H9 (cell line): Measurements from ENCODE around the gene ZC3H18. TPM values are rescaled to one million over a fixed set of nuclear protein-coding genes. Genes with fewer than 3 reads are reported as not detected.
A peak's percentile ranks its signal among the peaks of the same experiment; 100 is the strongest.

Experiments
- DNase-seq: peaks from one replicate; pipeline ENCODE4 v3.0.0-alpha.2; 2017
- H2AFZ ChIP-seq: one replicate; pipeline ENCODE4 v1.6.1; 2013; ENCODE audit warnings: mild to moderate bottlenecking, low read length, control low read depth, moderate library complexity
- H2AK5ac ChIP-seq: 2 replicates; pipeline ENCODE4 v1.6.1; 2013; ENCODE audit warnings: low read length, control low read depth, mixed read lengths; ENCODE audit not compliant: insufficient read length
- H2BK120ac ChIP-seq: one replicate; pipeline ENCODE4 v1.6.1; 2013; ENCODE audit warnings: low read depth, mild to moderate bottlenecking, low read length, control low read depth, inconsistent platforms; ENCODE audit not compliant: poor library complexity, severe bottlenecking
- H2BK12ac ChIP-seq: 2 replicates; pipeline ENCODE4 v1.6.1; 2013; ENCODE audit warnings: low read length, control low read depth, mixed read lengths, low read depth; ENCODE audit not compliant: insufficient read length
- H2BK15ac ChIP-seq: 2 replicates; pipeline ENCODE4 v1.6.1; 2013; ENCODE audit warnings: low read depth, low read length, control low read depth
- H2BK20ac ChIP-seq: one replicate; pipeline ENCODE4 v1.6.1; 2013; ENCODE audit warnings: low read depth, mild to moderate bottlenecking, low read length, control low read depth, inconsistent platforms; ENCODE audit not compliant: poor library complexity, severe bottlenecking
- H2BK5ac ChIP-seq: 2 replicates; pipeline ENCODE4 v1.6.1; 2013; ENCODE audit warnings: low read length, control low read depth, mixed read lengths; ENCODE audit not compliant: insufficient read length
- H3K14ac ChIP-seq: 2 replicates; pipeline ENCODE4 v1.6.1; 2013; ENCODE audit warnings: low read length, control low read depth; ENCODE audit not compliant: insufficient read depth
- H3K18ac ChIP-seq: 2 replicates; pipeline ENCODE4 v1.6.1; 2013; ENCODE audit warnings: low read depth, mild to moderate bottlenecking, mixed read lengths, low read length, control low read depth; ENCODE audit not compliant: insufficient read length
- H3K23ac ChIP-seq: 2 replicates; pipeline ENCODE4 v1.6.1; 2013; ENCODE audit warnings: low read length, control low read depth, mixed read lengths, low read depth; ENCODE audit not compliant: insufficient read length
- H3K23me2 ChIP-seq: 2 replicates; pipeline ENCODE4 v1.6.1; 2013; ENCODE audit warnings: low read depth, mild to moderate bottlenecking, mixed read lengths, low read length, control low read depth; ENCODE audit not compliant: insufficient read length, poor library complexity, severe bottlenecking
- H3K27ac ChIP-seq: 2 replicates; pipeline ENCODE4 v1.5.1; 2013; ENCODE audit warnings: low read length, control low read depth, mixed read lengths, low read depth; ENCODE audit not compliant: insufficient read length
- H3K27me3 ChIP-seq: 2 replicates; pipeline ENCODE4 v1.6.1; 2013; ENCODE audit warnings: low read length, control low read depth, inconsistent platforms; ENCODE audit not compliant: insufficient read depth
- H3K4ac ChIP-seq: 2 replicates; pipeline ENCODE4 v1.6.1; 2013; ENCODE audit warnings: low read depth, mild to moderate bottlenecking, control low read depth, inconsistent platforms, low read length, moderate library complexity
- H3K4me1 ChIP-seq: 2 replicates; pipeline ENCODE4 v1.6.1; 2013; ENCODE audit warnings: low read length, control low read depth, inconsistent platforms; ENCODE audit not compliant: insufficient read depth
- H3K4me2 ChIP-seq: 2 replicates; pipeline ENCODE4 v1.6.1; 2013; ENCODE audit warnings: low read length, control low read depth, mixed read lengths; ENCODE audit not compliant: insufficient read length, insufficient read depth
- H3K56ac ChIP-seq: 2 replicates; pipeline ENCODE4 v1.6.1; 2013; ENCODE audit warnings: low read depth, mild to moderate bottlenecking, mixed read lengths, low read length, control low read depth; ENCODE audit not compliant: insufficient read length
- H3K79me1 ChIP-seq: 2 replicates; pipeline ENCODE4 v1.6.1; 2013; ENCODE audit warnings: low read depth, mild to moderate bottlenecking, moderate library complexity, low read length, control low read depth, inconsistent platforms; ENCODE audit not compliant: insufficient read depth, poor library complexity, severe bottlenecking
- H3K79me2 ChIP-seq: 2 replicates; pipeline ENCODE4 v1.6.1; 2013; ENCODE audit warnings: low read length, control low read depth, inconsistent platforms; ENCODE audit not compliant: insufficient read depth
- H3K9ac ChIP-seq: 2 replicates; pipeline ENCODE4 v1.6.1; 2013; ENCODE audit warnings: low read length, control low read depth, mixed read lengths; ENCODE audit not compliant: insufficient read length; ENCODE audit errors: extremely low read depth
- H3K9me3 ChIP-seq: one replicate; pipeline ENCODE4 v1.6.1; 2013; ENCODE audit warnings: low read depth, low read length, inconsistent platforms; ENCODE audit not compliant: control insufficient read depth
- H3T11ph ChIP-seq: one replicate; pipeline ENCODE4 v1.6.1; 2013; ENCODE audit warnings: mild to moderate bottlenecking, low read length, control low read depth, inconsistent platforms
- H4K20me1 ChIP-seq: one replicate; pipeline ENCODE4 v1.6.1; 2013; ENCODE audit not compliant: control insufficient read depth, insufficient read length, insufficient read depth
- H4K5ac ChIP-seq: 2 replicates; pipeline ENCODE4 v1.6.1; 2013; ENCODE audit warnings: low read depth, mild to moderate bottlenecking, mixed read lengths, low read length, control low read depth; ENCODE audit not compliant: insufficient read length
- H4K8ac ChIP-seq: replicated peaks from 2 replicates; pipeline ENCODE4 v1.6.1; 2013; ENCODE audit warnings: low read length, control low read depth, mixed read lengths, low read depth; ENCODE audit not compliant: insufficient read length
- H4K91ac ChIP-seq: 2 replicates; pipeline ENCODE4 v1.6.1; 2013; ENCODE audit warnings: low read depth, mild to moderate bottlenecking, moderate library complexity, mixed read lengths, low read length, control low read depth; ENCODE audit not compliant: insufficient read length
- H3K27ac Mint-ChIP-seq, 3 experiments: 2 replicates in 2 of 3; 3 replicates in 1 of 3; pipeline ENCODE4 v1.8.0; 2020 to 2021; ENCODE audit warnings: mixed read lengths in 3 of 3, mild to moderate bottlenecking in 1 of 3, moderate library complexity in 1 of 3
- H3K27me3 Mint-ChIP-seq: 2 replicates; pipeline ENCODE4 v1.8.0; 2021; ENCODE audit warnings: low read depth, mild to moderate bottlenecking, moderate library complexity, mixed read lengths
- H3K36me3 Mint-ChIP-seq, 3 experiments: 2 replicates in 2 of 3; 3 replicates in 1 of 3; pipeline ENCODE4 v1.8.0; 2020 to 2021; ENCODE audit warnings: low read depth in 3 of 3, mixed read lengths in 3 of 3; ENCODE audit not compliant: insufficient read depth in 1 of 3
- H3K4me1 Mint-ChIP-seq, 2 experiments: 2 replicates each; pipeline ENCODE4 v1.8.0; 2020; ENCODE audit warnings: mixed read lengths in 2 of 2
- H3K4me3 Mint-ChIP-seq, 2 experiments: 2 replicates in 1 of 2; 3 replicates in 1 of 2; pipeline ENCODE4 v1.8.0; 2020 to 2021; ENCODE audit warnings: mild to moderate bottlenecking in 2 of 2, mixed read lengths in 2 of 2, moderate library complexity in 1 of 2
- H3K9me3 Mint-ChIP-seq, 2 experiments: 2 replicates in 1 of 2; 3 replicates in 1 of 2; pipeline ENCODE4 v1.8.0; 2020; ENCODE audit warnings: mild to moderate bottlenecking in 2 of 2, mixed read lengths in 2 of 2, moderate library complexity in 1 of 2
- WGBS: extraction: QIAGEN DNeasy Blood & Tissue Kit; methylation state at CpG from one replicate; pipeline ENCODE4 v1.1.7; 2013; ENCODE audit warnings: missing lambda C conversion rate, low lambda C conversion rate, mixed read lengths; ENCODE audit not compliant: insufficient read length; ENCODE audit errors: extremely low coverage; 5-methylcytosine and 5-hydroxymethylcytosine counted together
- total RNA-seq: library from RNA; stranded (reverse); gene quantifications from 2 replicates; pipeline ENCODE4 v1.2.1, GENCODE V29; 2021
- TF ChIP-seq, protein P1 (sequence below): fragments of 200-600 bp; sonication (generic); conservative IDR thresholded peaks from 3 replicates; pipeline ENCODE4 v1.8.0; 2021; ENCODE audit warnings: antibody characterized with exemption, mild to moderate bottlenecking

The ZC3H18 gene
- total RNA-seq, 1 experiment from 2014 or later: 69.7 TPM

DNA sequence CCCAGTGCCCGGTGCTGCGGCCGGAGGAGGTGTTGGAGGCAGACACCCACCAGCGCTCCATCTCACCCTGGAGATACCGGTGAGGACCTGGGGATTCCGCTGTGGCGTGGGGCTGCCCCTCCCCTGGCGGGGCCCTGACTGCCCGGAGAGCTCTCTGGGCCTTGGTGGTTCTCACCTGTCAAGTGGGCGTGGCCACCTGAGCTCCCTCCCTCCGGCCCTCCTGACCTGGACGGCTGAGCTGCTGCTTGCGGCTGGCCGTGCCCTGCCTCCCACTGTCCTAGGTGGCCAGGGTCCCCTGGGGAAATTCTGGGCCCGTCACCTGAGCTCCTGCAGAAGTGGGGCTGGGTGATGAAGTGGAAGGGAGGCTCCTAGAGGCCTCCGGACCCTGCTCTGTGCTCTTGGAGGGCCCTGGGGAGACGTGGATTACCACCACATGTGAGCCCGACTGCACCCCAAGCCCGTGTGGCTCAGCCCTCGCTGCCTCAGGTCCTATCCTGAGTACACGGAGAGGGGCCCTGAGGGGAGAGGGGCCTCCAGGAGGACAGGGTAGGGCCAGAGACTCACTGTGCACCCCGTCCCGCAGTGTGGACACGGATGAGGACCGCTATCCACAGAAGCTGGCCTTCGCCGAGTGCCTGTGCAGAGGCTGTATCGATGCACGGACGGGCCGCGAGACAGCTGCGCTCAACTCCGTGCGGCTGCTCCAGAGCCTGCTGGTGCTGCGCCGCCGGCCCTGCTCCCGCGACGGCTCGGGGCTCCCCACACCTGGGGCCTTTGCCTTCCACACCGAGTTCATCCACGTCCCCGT lies 69.2 kb downstream of the ZC3H18 start:
- Histone ChIP-seq H4K91ac (no peak overlapping the region), H4K5ac (no peak overlapping the region), H3K4me2 (peak overlapping the region; percentile 9), H2BK20ac (no peak overlapping the region), H3K14ac (peak overlapping the region; percentile 83; the same call in 1 of the 2 replicates), H2AK5ac (no peak overlapping the region), H2BK5ac (no peak overlapping the region), H3K23me2 (peaks cover 9% of the 10 kb centered on the region), H3K18ac (no peak overlapping the region), H3K9ac (no peak overlapping the region), H3K27me3 (no peaks in the 10 kb centered on the region), H3K79me2 (no peaks in the 10 kb centered on the region), H3K4me1 (peaks cover 4% of the 10 kb centered on the region; the same call in 1 of the 2 replicates), H2BK12ac (no peak overlapping the region), H3K27ac (no peak overlapping the region), H4K20me1 (no peaks in the 10 kb centered on the region), H3K23ac (no peak overlapping the region), H3K56ac (no peak overlapping the region), H3K4ac (no peak overlapping the region), H3K79me1 (no peaks in the 10 kb centered on the region), H4K8ac (no peak overlapping the region), H2BK15ac (no peak overlapping the region), H3K9me3 (no peaks in the 10 kb centered on the region), H2AFZ (no peak overlapping the region), H3T11ph (no peak overlapping the region), H2BK120ac (no peak overlapping the region)
- no peak overlapping the region for H3K4me3 Mint-ChIP-seq
- peaks cover 28% of the 10 kb centered on the region for H3K27me3 Mint-ChIP-seq
- TF ChIP-seq, protein P1, sequence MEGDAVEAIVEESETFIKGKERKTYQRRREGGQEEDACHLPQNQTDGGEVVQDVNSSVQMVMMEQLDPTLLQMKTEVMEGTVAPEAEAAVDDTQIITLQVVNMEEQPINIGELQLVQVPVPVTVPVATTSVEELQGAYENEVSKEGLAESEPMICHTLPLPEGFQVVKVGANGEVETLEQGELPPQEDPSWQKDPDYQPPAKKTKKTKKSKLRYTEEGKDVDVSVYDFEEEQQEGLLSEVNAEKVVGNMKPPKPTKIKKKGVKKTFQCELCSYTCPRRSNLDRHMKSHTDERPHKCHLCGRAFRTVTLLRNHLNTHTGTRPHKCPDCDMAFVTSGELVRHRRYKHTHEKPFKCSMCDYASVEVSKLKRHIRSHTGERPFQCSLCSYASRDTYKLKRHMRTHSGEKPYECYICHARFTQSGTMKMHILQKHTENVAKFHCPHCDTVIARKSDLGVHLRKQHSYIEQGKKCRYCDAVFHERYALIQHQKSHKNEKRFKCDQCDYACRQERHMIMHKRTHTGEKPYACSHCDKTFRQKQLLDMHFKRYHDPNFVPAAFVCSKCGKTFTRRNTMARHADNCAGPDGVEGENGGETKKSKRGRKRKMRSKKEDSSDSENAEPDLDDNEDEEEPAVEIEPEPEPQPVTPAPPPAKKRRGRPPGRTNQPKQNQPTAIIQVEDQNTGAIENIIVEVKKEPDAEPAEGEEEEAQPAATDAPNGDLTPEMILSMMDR: no peak
- H3K36me3 Mint-ChIP-seq: peaks cover 5 to 9% (median 7%) of the 10 kb centered on the region in 3 experiments; a peak in 6 of 7 replicates
- DNase-seq: peak; percentile 92
- peaks cover 22 to 33% of the 10 kb centered on the region in 2 experiments for H3K4me1 Mint-ChIP-seq
- H3K9me3 Mint-ChIP-seq: no peaks in the 10 kb centered on the region
- peak overlapping the region in 1 of 3 experiments; percentile 6; a peak in 1 of 7 replicates for H3K27ac Mint-ChIP-seq
- no CpG with 5 or more reads among the region's 45 CpGs for WGBS
